ENCODE results near the gene STAB1. TPM values are rescaled to one million over a fixed set of nuclear protein-coding genes. Genes with fewer than 3 reads are reported as not detected.
A peak's percentile ranks its signal among the peaks of the same experiment; 100 is the strongest.

Gene STAB1
- total and polyA plus RNA-seq, 2 experiments from 2014 or later = 0.90 to 1.9 TPM

DNA sequence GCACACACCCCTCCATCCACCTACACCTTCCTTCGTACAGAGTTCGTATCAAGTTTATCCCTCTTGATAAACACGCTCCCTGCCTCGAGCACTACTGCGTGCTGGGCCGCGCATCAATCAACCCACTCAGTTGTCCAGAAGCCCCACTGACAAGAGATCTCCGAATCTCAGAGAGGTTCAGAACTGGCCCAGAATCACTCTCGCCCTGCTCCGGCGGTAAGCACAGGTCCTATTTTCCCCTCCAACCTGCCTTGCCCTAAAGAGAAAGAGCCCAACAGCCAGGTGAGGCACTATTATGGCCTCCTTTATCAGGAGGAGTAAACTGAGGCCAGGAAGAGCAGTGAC, 40.2 kb upstream of the STAB1 start:
- Mint-ChIP-seq H3K4me3 (peak overlapping the region; percentile 88), H3K9me3 (no peaks in the 10 kb centered on the region), H3K36me3 (ENCODE audit: low read depth) (peaks cover 28% of the 10 kb centered on the region), H3K27ac (no peak overlapping the region), H3K27me3 (ENCODE audit: insufficient read depth, low read depth, poor library complexity) (peaks cover 10% of the 10 kb centered on the region), H3K4me1 (peaks cover 37% of the 10 kb centered on the region)
- Histone ChIP-seq H2AFZ (peak overlapping the region; percentile 96), H3K79me2 (replicated peaks; ENCODE audit: insufficient read depth) (peaks cover 34% of the 10 kb centered on the region), H3K4me3 (peak overlapping the region; percentile 94), H3K4me1 (ENCODE audit: insufficient read depth) (peaks cover 20% of the 10 kb centered on the region; the same call in 1 of the 2 replicates), H3K4me2 (peak overlapping the region; percentile 91), H3K36me3 (ENCODE audit: insufficient read depth) (peaks cover 25% of the 10 kb centered on the region; the same call in 1 of the 2 replicates), H3F3A (replicated peaks; ENCODE audit: low read depth) (no peaks in the 10 kb centered on the region; the same call in 1 of the 2 replicates), H3K27me3 (ENCODE audit: insufficient read depth) (no peaks in the 10 kb centered on the region), H3K27ac (ENCODE audit: low read depth) (no peak overlapping the region), H3K9me2 (ENCODE audit: insufficient read depth) (no peaks in the 10 kb centered on the region), H4K20me1 (replicated peaks; ENCODE audit: insufficient read depth) (peaks cover 25% of the 10 kb centered on the region)
- DNase-seq (ENCODE audit: low spot score) (no peak), ATAC-seq (no peak)
- TF ChIP-seq JUNB (IDR thresholded peaks at IDR 0.05; ENCODE audit: unreplicated experiment) (no peak), STAT1 (IDR thresholded peaks at IDR 0.05; ENCODE audit: unreplicated experiment) (no peak), NANOG (IDR thresholded peaks at IDR 0.05; ENCODE audit: borderline replicate concordance) (no peak), ZNF331 (CRISPR knock-in tag; IDR thresholded peaks at IDR 0.05; ENCODE audit: low read depth) (no peak)
- TF ChIP-seq, protein P1, sequence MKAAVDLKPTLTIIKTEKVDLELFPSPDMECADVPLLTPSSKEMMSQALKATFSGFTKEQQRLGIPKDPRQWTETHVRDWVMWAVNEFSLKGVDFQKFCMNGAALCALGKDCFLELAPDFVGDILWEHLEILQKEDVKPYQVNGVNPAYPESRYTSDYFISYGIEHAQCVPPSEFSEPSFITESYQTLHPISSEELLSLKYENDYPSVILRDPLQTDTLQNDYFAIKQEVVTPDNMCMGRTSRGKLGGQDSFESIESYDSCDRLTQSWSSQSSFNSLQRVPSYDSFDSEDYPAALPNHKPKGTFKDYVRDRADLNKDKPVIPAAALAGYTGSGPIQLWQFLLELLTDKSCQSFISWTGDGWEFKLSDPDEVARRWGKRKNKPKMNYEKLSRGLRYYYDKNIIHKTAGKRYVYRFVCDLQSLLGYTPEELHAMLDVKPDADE (IDR thresholded peaks at IDR 0.05) = no peak
- TF ChIP-seq, protein P2, sequence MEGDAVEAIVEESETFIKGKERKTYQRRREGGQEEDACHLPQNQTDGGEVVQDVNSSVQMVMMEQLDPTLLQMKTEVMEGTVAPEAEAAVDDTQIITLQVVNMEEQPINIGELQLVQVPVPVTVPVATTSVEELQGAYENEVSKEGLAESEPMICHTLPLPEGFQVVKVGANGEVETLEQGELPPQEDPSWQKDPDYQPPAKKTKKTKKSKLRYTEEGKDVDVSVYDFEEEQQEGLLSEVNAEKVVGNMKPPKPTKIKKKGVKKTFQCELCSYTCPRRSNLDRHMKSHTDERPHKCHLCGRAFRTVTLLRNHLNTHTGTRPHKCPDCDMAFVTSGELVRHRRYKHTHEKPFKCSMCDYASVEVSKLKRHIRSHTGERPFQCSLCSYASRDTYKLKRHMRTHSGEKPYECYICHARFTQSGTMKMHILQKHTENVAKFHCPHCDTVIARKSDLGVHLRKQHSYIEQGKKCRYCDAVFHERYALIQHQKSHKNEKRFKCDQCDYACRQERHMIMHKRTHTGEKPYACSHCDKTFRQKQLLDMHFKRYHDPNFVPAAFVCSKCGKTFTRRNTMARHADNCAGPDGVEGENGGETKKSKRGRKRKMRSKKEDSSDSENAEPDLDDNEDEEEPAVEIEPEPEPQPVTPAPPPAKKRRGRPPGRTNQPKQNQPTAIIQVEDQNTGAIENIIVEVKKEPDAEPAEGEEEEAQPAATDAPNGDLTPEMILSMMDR (conservative IDR thresholded peaks at IDR 0.05; ENCODE audit: low read depth in 2 of 2) = no peak

DNA sequence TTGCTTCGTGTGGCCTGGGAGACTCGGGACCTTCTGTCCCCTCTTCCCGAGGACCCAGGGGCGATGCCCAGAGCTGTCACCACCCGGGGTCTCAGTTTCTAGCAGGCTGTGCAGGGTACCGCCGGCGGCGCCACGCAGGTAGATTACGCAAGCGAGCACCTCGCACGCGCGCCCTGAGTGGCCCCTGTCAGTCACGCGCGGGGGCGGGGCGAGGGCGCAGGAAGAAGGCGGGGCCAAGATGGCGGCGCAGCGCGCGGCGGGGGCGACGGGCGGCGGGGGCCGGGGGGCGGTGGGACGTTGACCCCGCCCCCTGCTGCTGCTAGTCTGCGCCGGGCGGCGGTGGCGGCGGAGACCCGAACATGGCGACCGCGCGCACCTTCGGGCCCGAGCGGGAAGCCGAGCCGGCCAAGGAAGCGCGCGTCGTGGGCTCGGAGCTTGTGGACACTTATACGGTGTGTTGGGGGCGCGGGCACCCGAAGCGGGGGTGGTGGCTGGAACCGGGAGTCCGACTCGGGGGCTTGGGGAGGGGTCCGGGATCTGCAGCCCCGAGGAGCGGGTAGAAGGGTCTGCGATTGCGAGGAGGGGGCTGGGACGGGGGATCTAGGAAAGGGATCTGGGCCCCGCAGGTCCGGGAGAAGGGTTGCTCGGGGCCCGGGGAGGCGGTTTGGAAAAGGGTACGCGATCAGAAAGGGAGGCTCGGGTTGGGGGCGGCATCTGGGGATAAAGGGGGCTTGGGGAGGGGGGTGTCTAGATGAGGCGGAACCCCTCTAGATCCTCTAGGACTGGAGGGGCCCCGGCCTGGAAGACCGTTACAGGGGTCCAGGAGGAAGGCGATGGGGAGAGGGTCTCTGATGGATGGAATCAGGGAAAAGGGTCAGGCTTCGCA, 39.6 kb upstream of the STAB1 start, which contains the start of gene NISCH:
TSS of gene NISCH (plus strand) at position 322 of the 886 bp plus-strand sequence. CDS start at position 360, 38 bp downstream.
- Histone ChIP-seq H2AFZ (peak within 1 kb of the TSS; percentile 96), H3K27me3 (ENCODE audit: insufficient read depth) (no peaks in the 10 kb centered on the region), H3K4me2 (peak within 1 kb of the TSS; percentile 91), H3F3A (replicated peaks; ENCODE audit: low read depth) (no peaks in the 10 kb centered on the region; the same call in 1 of the 2 replicates), H3K4me3 (peak within 1 kb of the TSS; percentile 94), H3K9me2 (ENCODE audit: insufficient read depth) (no peaks in the 10 kb centered on the region), H3K27ac (ENCODE audit: low read depth) (no peak within 1 kb of the TSS), H3K79me2 (replicated peaks; ENCODE audit: insufficient read depth) (peaks cover 34% of the 10 kb centered on the region), H3K36me3 (ENCODE audit: insufficient read depth) (peaks cover 25% of the 10 kb centered on the region; the same call in 1 of the 2 replicates), H4K20me1 (replicated peaks; ENCODE audit: insufficient read depth) (peaks cover 25% of the 10 kb centered on the region), H3K4me1 (ENCODE audit: insufficient read depth) (peaks cover 20% of the 10 kb centered on the region; the same call in 1 of the 2 replicates)
- H3K36me3 Mint-ChIP-seq (ENCODE audit: low read depth) = peaks cover 34% of the 10 kb centered on the region
- peak within 1 kb of the TSS; percentile 90 for H3K27ac Mint-ChIP-seq
- H3K9me3 Mint-ChIP-seq = no peaks in the 10 kb centered on the region
- H3K4me3 Mint-ChIP-seq = peak within 1 kb of the TSS; percentile 88
- H3K4me1 Mint-ChIP-seq = peaks cover 34% of the 10 kb centered on the region
- TF ChIP-seq POLR2AphosphoS5 (IDR thresholded peaks at IDR 0.05; ENCODE audit: low read depth) = peak; percentile 92
- TF ChIP-seq CREB1 (CRISPR knock-in tag; IDR thresholded peaks at IDR 0.05; ENCODE audit: low read depth) = 0 out of 2 replicates have a peak, but pooled peaks have one; percentile 16
- TF ChIP-seq ZNF114 (CRISPR knock-in tag; IDR thresholded peaks at IDR 0.05) = no peak
- TF ChIP-seq, protein P2 (conservative IDR thresholded peaks at IDR 0.05; ENCODE audit: low read depth in 2 of 2) = no peak
- H3K27me3 Mint-ChIP-seq (ENCODE audit: insufficient read depth, low read depth, poor library complexity) = peaks cover 10% of the 10 kb centered on the region
- peak; percentile 57 for ATAC-seq
- peak; percentile 93 for DNase-seq (ENCODE audit: low spot score)
